HCT116 (cell line): ENCODE results near the gene SDF4. TPM values are rescaled to one million over a fixed set of nuclear protein-coding genes. Genes with fewer than 3 reads are reported as not detected.

ENCODE experiments used
- ATAC-seq: fragments of 200-7000 bp; cut with Tn5 transposase; 2 replicates; pipeline ENCODE4 v1.9.1; 2020; ENCODE audit warnings: mild to moderate bottlenecking, moderate library complexity
- BruUV-seq: library from RNA; stranded (reverse); fragments of 400-500 nt; replicated peaks from 2 replicates; lab custom pipeline; 2021; lab: Mats Ljungman, UMichigan
- CTCF ChIA-PET: fragments of 300-600 bp; sonication (Branson Sonifier 250); formaldehyde crosslinking; loops from one replicate; lab custom pipeline; 2021; ENCODE audit warnings: antibody characterized with exemption; lab: Charles Lee
- POLR2A ChIA-PET: fragments of 300-600, 350-600 bp; sonication (Branson Sonifier 250); formaldehyde crosslinking; loops from one replicate; lab custom pipeline; 2021; ENCODE audit warnings: antibody characterized with exemption; lab: Charles Lee
- RAD21 ChIA-PET, 2 experiments: fragments of 300-600 bp; sonication (Branson Sonifier 250); formaldehyde crosslinking; loops; one replicate each; lab custom pipeline; 2023; ENCODE audit warnings: low total read pairs in 2 of 2; ENCODE audit not compliant: uncharacterized antibody in 2 of 2, unreplicated experiment in 2 of 2, low non-redundant PET in 1 of 2; lab: Charles Lee
- DNase-seq: peaks from one replicate; pipeline ENCODE4 v3.0.0-alpha.2; 2010; ENCODE audit warnings: low read depth, low spot score
- H2AFZ ChIP-seq: fragments of 200-600 bp; shearing (Covaris generic), sonication (generic); 2 replicates; pipeline ENCODE4 v1.6.1; 2017; ENCODE audit warnings: low read depth, mixed run types, mixed read lengths, antibody characterized with exemption, low read length; ENCODE audit not compliant: poor library complexity, severe bottlenecking
- H3K27ac ChIP-seq: 2 replicates; pipeline ENCODE4 v1.5.1; 2012; ENCODE audit warnings: low read depth, low read length
- H3K27me3 ChIP-seq: fragments of 200-600 bp; sonication (generic); 2 replicates; pipeline ENCODE4 v1.6.1; 2016; ENCODE audit warnings: mixed run types, low read length, mixed read lengths; ENCODE audit not compliant: insufficient read depth
- H3K36me3 ChIP-seq, 2 experiments: fragments of 200-500 bp in 1 of 2; fragments of 200-600 bp in 1 of 2; sonication (Bioruptor generic) in 1 of 2; sonication (generic) in 1 of 2; 2 replicates each; pipeline versions ENCODE4 v1.5.1 to v1.6.1; 2014 to 2016; ENCODE audit warnings: low read length in 2 of 2, inconsistent platforms in 1 of 2, mixed read lengths in 1 of 2, mixed run types in 1 of 2; ENCODE audit not compliant: insufficient read depth in 2 of 2, control insufficient read depth in 1 of 2
- H3K4me1 ChIP-seq, 2 experiments: fragments of 200-600 bp in 1 of 2; sonication (generic) in 1 of 2; 2 replicates each; pipeline versions ENCODE4 v1.5.1 to v1.6.1; 2012 to 2017; ENCODE audit warnings: low read length in 2 of 2, inconsistent platforms in 1 of 2, mild to moderate bottlenecking in 1 of 2, mixed read lengths in 1 of 2, mixed run types in 1 of 2, moderate library complexity in 1 of 2; ENCODE audit not compliant: insufficient read depth in 2 of 2, control insufficient read depth in 1 of 2
- H3K4me2 ChIP-seq: fragments of 200-600 bp; sonication (generic); 2 replicates; pipeline ENCODE4 v1.6.1; 2017; ENCODE audit warnings: mixed run types, low read length, mixed read lengths
- H3K4me3 ChIP-seq, 2 experiments: fragments of 200-600 bp in 1 of 2; sonication (generic) in 1 of 2; replicated peaks in 1 of 2; 2 replicates each; pipeline ENCODE4 v1.5.1; 2011 to 2016; ENCODE audit warnings: low read length in 2 of 2, control low read depth in 1 of 2, low read depth in 1 of 2, mild to moderate bottlenecking in 1 of 2, mixed read lengths in 1 of 2, mixed run types in 1 of 2
- H3K79me2 ChIP-seq: fragments of 200-600 bp; sonication (generic); 2 replicates; pipeline ENCODE4 v1.6.1; 2017; ENCODE audit warnings: mild to moderate bottlenecking, mixed run types, low read length, moderate library complexity, mixed read lengths; ENCODE audit not compliant: insufficient read depth
- H3K9ac ChIP-seq: fragments of 200-600 bp; sonication (generic); 2 replicates; pipeline ENCODE4 v1.6.1; 2016; ENCODE audit warnings: low read length, mixed read lengths
- H3K9me2 ChIP-seq: fragments of 200-600 bp; sonication (generic), shearing (Covaris generic); 2 replicates; pipeline ENCODE4 v1.6.1; 2017; ENCODE audit warnings: mixed run types, mild to moderate bottlenecking, moderate library complexity; ENCODE audit not compliant: insufficient read depth
- H3K9me3 ChIP-seq, 2 experiments: fragments of 200-500 bp in 1 of 2; fragments of 200-600 bp in 1 of 2; sonication (Bioruptor generic) in 1 of 2; sonication (generic) in 1 of 2; 2 replicates each; pipeline ENCODE4 v1.6.1; 2014 to 2017; ENCODE audit warnings: low read length in 2 of 2, mixed read lengths in 2 of 2, inconsistent platforms in 1 of 2, low read depth in 1 of 2, mild to moderate bottlenecking in 1 of 2, mixed run types in 1 of 2, moderate library complexity in 1 of 2; ENCODE audit not compliant: control insufficient read depth in 1 of 2, insufficient read depth in 1 of 2
- H4K20me1 ChIP-seq: fragments of 200-600 bp; sonication (generic), shearing (Covaris generic); 2 replicates; pipeline ENCODE4 v1.6.1; 2017; ENCODE audit warnings: mixed run types, mild to moderate bottlenecking, moderate library complexity; ENCODE audit not compliant: insufficient read depth
- ELF1 ChIP-seq: IDR thresholded peaks from 2 replicates; pipeline ENCODE4 v1.6.1; 2012; ENCODE audit warnings: low read depth, borderline replicate concordance
- EZH2 ChIP-seq: fragments of 200-600 bp; sonication (generic); IDR thresholded peaks from 2 replicates; pipeline ENCODE4 v1.6.1; 2017; ENCODE audit warnings: antibody characterized with exemption, mixed run types
- FOSL1 ChIP-seq: IDR thresholded peaks from 2 replicates; pipeline ENCODE4 v1.6.1; 2012; ENCODE audit warnings: low read depth
- JUND ChIP-seq: IDR thresholded peaks from 2 replicates; pipeline ENCODE4 v1.6.1; 2012
- MAX ChIP-seq: IDR thresholded peaks from 2 replicates; pipeline ENCODE4 v1.6.1; 2012
- SP1 ChIP-seq: IDR thresholded peaks from 2 replicates; pipeline ENCODE4 v1.6.1; 2012; ENCODE audit warnings: low read depth
- SRF ChIP-seq: IDR thresholded peaks from 2 replicates; pipeline ENCODE4 v1.6.1; 2012; ENCODE audit warnings: low read depth
- TCF7L2 ChIP-seq: IDR thresholded peaks from 2 replicates; pipeline ENCODE4 v1.7.0; 2011; ENCODE audit warnings: borderline replicate concordance, inconsistent platforms; ENCODE audit not compliant: insufficient read depth, insufficient read length; ENCODE audit errors: extremely low read depth
- YY1 ChIP-seq: IDR thresholded peaks from 2 replicates; pipeline ENCODE4 v1.6.1; 2011; ENCODE audit warnings: low read length, low read depth, moderate library complexity, mild to moderate bottlenecking; ENCODE audit not compliant: insufficient replicate concordance; ENCODE audit errors: extremely low read depth
- ZBTB33 ChIP-seq: IDR thresholded peaks from 2 replicates; pipeline ENCODE4 v1.6.1; 2011; ENCODE audit warnings: mild to moderate bottlenecking, low read length, moderate library complexity; ENCODE audit not compliant: insufficient replicate concordance; ENCODE audit errors: extremely low read depth
- intact Hi-C: fragments of 100-400 bp; cut with micrococcal nuclease; formaldehyde crosslinking; loops from 2 replicates; pipeline ENCODE4 v1.10.0; 2022
- total RNA-seq: library from RNA; stranded (reverse); gene quantifications from one replicate; pipeline ENCODE4 v1.2.1, GENCODE V29; 2021; ENCODE audit not compliant: unreplicated experiment
- TF ChIP-seq, protein P1 (sequence below): IDR thresholded peaks from 2 replicates; pipeline ENCODE4 v1.6.1; 2012; ENCODE audit warnings: low read depth

SDF4 gene
- total RNA-seq, 1 experiment from 2014 or later: 133 TPM

GRCh38 chr1:1222575-1223225 lies 9.1 kb downstream of the SDF4 start (continued):
- no peak for TF ChIP-seq TCF7L2
- TF ChIP-seq, all 23 proteins: peak for 0

DNA sequence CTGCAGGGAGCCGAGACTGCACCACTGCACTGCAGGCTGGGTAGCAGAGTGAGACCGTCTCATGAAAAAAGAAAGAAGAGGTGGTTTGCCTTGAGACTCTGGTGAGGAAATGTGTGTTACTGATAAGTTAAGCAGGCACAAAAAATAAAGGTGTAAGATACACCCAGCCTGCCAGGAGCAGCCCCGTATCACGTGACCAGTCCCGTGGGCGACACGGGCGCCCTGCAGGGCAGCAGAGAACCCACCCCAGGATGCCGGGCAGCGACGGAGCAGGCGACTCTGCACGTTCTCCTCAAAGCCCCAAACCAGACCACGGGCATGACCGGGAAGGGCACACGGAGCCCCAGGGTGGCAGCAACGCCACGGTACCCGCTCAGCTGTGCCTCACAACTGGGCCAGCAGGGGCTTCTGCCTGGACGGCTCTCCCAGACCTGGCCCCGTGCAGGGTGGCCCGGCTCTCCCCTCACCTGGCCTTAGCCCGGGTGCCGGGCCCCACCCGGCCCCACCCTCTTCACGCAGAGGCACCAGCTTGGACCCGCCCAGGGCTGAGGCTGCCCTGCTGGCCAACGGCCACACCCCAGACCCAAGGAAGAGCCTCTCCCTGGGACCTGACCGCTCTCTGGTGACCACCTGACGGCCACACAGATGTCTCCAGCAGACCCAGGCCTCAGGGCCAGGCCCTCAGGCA lies 9.8 kb downstream of the SDF4 start:
- BruUV-seq: no TSS peak
- ChIA-PET POLR2A (interaction anchor here (0.5 kb wide), 1 partner anchor 26 kb away, joined by 3 read pairs; no protein-coding TSS in a partner anchor), CTCF (no interaction called here)

GRCh38 chr1:1220197-1220596 lies 11.6 kb downstream of the SDF4 start:
- Histone ChIP-seq H3K4me1 (peaks cover 0 to 7% of the 10 kb centered on the region in 2 experiments; a peak in 2 of 4 replicates), H3K9me2 (no peaks in the 10 kb centered on the region), H4K20me1 (no peaks in the 10 kb centered on the region), H3K27me3 (no peaks in the 10 kb centered on the region), H3K9ac (no peak overlapping the region), H3K36me3 (peaks cover 20 to 28% of the 10 kb centered on the region in 2 experiments), H3K9me3 (no peaks in the 10 kb centered on the region), H3K4me2 (no peak overlapping the region), H3K79me2 (peaks cover 19% of the 10 kb centered on the region), H2AFZ (no peak overlapping the region), H3K27ac (no peak overlapping the region), H3K4me3 (no peak overlapping the region)
- ChIA-PET CTCF (no interaction called here), POLR2A (no interaction called here), RAD21 (no interaction called here)
- ATAC-seq (no peak), DNase-seq (no peak)
- intact Hi-C loops: no loop called here
- BruUV-seq: no TSS peak
- TF ChIP-seq ELF1 (no peak), EZH2 (no peak), FOSL1 (no peak), ZBTB33 (no peak)
- TF ChIP-seq, protein P1, sequence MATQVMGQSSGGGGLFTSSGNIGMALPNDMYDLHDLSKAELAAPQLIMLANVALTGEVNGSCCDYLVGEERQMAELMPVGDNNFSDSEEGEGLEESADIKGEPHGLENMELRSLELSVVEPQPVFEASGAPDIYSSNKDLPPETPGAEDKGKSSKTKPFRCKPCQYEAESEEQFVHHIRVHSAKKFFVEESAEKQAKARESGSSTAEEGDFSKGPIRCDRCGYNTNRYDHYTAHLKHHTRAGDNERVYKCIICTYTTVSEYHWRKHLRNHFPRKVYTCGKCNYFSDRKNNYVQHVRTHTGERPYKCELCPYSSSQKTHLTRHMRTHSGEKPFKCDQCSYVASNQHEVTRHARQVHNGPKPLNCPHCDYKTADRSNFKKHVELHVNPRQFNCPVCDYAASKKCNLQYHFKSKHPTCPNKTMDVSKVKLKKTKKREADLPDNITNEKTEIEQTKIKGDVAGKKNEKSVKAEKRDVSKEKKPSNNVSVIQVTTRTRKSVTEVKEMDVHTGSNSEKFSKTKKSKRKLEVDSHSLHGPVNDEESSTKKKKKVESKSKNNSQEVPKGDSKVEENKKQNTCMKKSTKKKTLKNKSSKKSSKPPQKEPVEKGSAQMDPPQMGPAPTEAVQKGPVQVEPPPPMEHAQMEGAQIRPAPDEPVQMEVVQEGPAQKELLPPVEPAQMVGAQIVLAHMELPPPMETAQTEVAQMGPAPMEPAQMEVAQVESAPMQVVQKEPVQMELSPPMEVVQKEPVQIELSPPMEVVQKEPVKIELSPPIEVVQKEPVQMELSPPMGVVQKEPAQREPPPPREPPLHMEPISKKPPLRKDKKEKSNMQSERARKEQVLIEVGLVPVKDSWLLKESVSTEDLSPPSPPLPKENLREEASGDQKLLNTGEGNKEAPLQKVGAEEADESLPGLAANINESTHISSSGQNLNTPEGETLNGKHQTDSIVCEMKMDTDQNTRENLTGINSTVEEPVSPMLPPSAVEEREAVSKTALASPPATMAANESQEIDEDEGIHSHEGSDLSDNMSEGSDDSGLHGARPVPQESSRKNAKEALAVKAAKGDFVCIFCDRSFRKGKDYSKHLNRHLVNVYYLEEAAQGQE: no peak

More for the DNA sequence above, 9.8 kb downstream of the SDF4 start:
- DNase-seq: no peak
- H3K36me3 ChIP-seq: peaks cover 19 to 22% of the 10 kb centered on the region in 2 experiments
- no peaks in the 10 kb centered on the region for H4K20me1 ChIP-seq
- H3K4me1 ChIP-seq: peaks cover 0 to 7% of the 10 kb centered on the region in 2 experiments; a peak in 2 of 4 replicates
- peaks cover 38% of the 10 kb centered on the region for H3K79me2 ChIP-seq
- no peak for ATAC-seq
- H3K9me3 ChIP-seq: no peaks in the 10 kb centered on the region
- RAD21 ChIA-PET: no interaction called here
- no peak for TF ChIP-seq JUND
- TF ChIP-seq ELF1: no peak
- TF ChIP-seq YY1: no peak
- no peak for TF ChIP-seq MAX
- TF ChIP-seq SP1: no peak
- TF ChIP-seq SRF: no peak
- TF ChIP-seq, all 23 proteins: peak for 0
- no peak overlapping the region for H3K9ac ChIP-seq
- no peak overlapping the region for H3K4me2 ChIP-seq
- H2AFZ ChIP-seq: no peak overlapping the region
- no peak overlapping the region for H3K27ac ChIP-seq
- no peaks in the 10 kb centered on the region for H3K27me3 ChIP-seq
- intact Hi-C loops: no loop called here
- H3K4me3 ChIP-seq: no peak overlapping the region
- H3K9me2 ChIP-seq: no peaks in the 10 kb centered on the region
